Heart right ventricle (tissue), 16 donors: Measurements from ENCODE around the gene GNB1L. TPM values are rescaled to one million over a fixed set of nuclear protein-coding genes. Genes with fewer than 3 reads are reported as not detected.

Experiments
- ATAC-seq, 8 donors: fragments of 200-7000 bp; cut with Tn5 transposase; one replicate each; pipeline ENCODE4 v1.9.1; 2020; ENCODE audit warnings: mild to moderate bottlenecking in 8 of 8, moderate library complexity in 8 of 8, moderate number of reproducible peaks in 1 of 8
- DNase-seq, 2 donors: peaks; one replicate each; pipeline ENCODE4 v3.0.0-alpha.2; 2020
- H3K27ac ChIP-seq, 10 donors: fragments of 200-600 bp; sonication (generic) in 2 of 10; one replicate each; pipeline versions ENCODE4 v1.5.0 to v1.8.0; 2020 to 2022; ENCODE audit warnings: mild to moderate bottlenecking in 3 of 10
- H3K27me3 ChIP-seq, 7 donors: fragments of 200-600 bp; one replicate each; pipeline ENCODE4 v1.8.0; 2021 to 2022; ENCODE audit warnings: mild to moderate bottlenecking in 2 of 7
- H3K36me3 ChIP-seq, 9 donors: fragments of 200-600 bp; sonication (generic) in 1 of 9; one replicate each; pipeline versions ENCODE4 v1.5.0 to v1.8.0; 2020 to 2022; ENCODE audit warnings: mild to moderate bottlenecking in 2 of 9
- H3K4me1 ChIP-seq, 9 donors: fragments of 200-600 bp; sonication (generic) in 1 of 9; one replicate each; pipeline versions ENCODE4 v1.5.0 to v1.8.0; 2020 to 2022; ENCODE audit warnings: mild to moderate bottlenecking in 4 of 9
- H3K4me3 ChIP-seq, 10 donors: fragments of 200-600 bp; sonication (generic) in 2 of 10; one replicate each; pipeline versions ENCODE4 v1.5.0 to v1.8.0; 2020 to 2022; ENCODE audit warnings: mild to moderate bottlenecking in 7 of 10, moderate library complexity in 2 of 10
- H3K9me3 ChIP-seq, 11 donors: fragments of 200-600 bp in 10 of 11; sonication (generic) in 2 of 11; one replicate each; pipeline versions ENCODE4 v1.5.0 to v1.8.0; 2013 to 2022; ENCODE audit warnings: mild to moderate bottlenecking in 2 of 11, control low read depth in 1 of 11, moderate library complexity in 1 of 11
- CTCF ChIP-seq, 9 donors: fragments of 200-600 bp; sonication (generic) in 2 of 9; IDR thresholded peaks; one replicate each; pipeline versions ENCODE4 v1.5.0 to v1.8.0; 2021 to 2022; ENCODE audit warnings: antibody characterized with exemption in 9 of 9, mild to moderate bottlenecking in 5 of 9, moderate library complexity in 1 of 9
- WGBS, 2 donors: extraction: QIAGEN DNeasy Blood & Tissue Kit; methylation state at CpG; one replicate each; pipeline ENCODE4 v1.1.7; 2013; ENCODE audit warnings: inconsistent platforms in 1 of 2; 5-methylcytosine and 5-hydroxymethylcytosine counted together
- intact Hi-C, 10 donors: fragments of 100-400 bp; cut with DNase I; formaldehyde crosslinking; loops; one replicate each; pipeline versions ENCODE4 v1.11.1 to v1.14.2; 2022
- polyA plus RNA-seq, 2 donors: library from polyadenylated mRNA; stranded (reverse); fragments of 200-250 nt; gene quantifications; one replicate each; pipeline ENCODE4 v1.2.3, GENCODE V29; 2013
- total RNA-seq, 10 donors: library from RNA; stranded (reverse); fragmentation: NEBNext Ultra II Directional in 3 of 10; extraction: Animal tissue kit (Norgen Biotek cat#: 25700) in 3 of 10; gene quantifications; one replicate each; pipeline versions ENCODE4 v1.2.1 to v1.2.4, GENCODE V29; 2021 to 2023
- donor health status: Arrhythmogenic right ventricular cardiomyopathy.
- donor health status: ischemic (EF 13 %, LVEDD 7.1; RV severe dilation, severe dysfunction).
- donor health status: healthy with polysubstance abuse.
- donor health status: DM: no; HTN: yes; CAD: no.
- donor health status: DM: no; HTN: no; CAD: no.
- donor health status: ischemic (EF 25% LVEDD 6.9; RV normal size, moderate dysfunction).
- donor health status: ischemic (EF 25% LVEDD 5.7; RV mildly dilated, moderate dysfunction).
- donor health status: healthy.
- donor health status: DM: yes; HTN: yes; CAD: no.
- donor health status: Ischemic cardiomyopathy.
- donor health status: ischemic (EF 35%, LVEDD 5.7; RV mildly dilated, moderate dysfunction).
- donor health status: nonischemic (EF 11% LVEDD 7.7; RV severe dilation, severe dysfunction).
- donor health status: DM: yes; HTN: yes; CAD: no.
- donor health status: PGD.
- donor health status: ischemic (EF 29% LVEDD 5.4; RV normal size, mild dysfunction).
- donor health status: nonischemic (EF 23%, LVEDD 6.1; RV moderate dilation, normal function).

Gene GNB1L
- total and polyA plus RNA-seq, 12 donors: 0.76 to 9.3 (median 1.9) TPM

- H3K9me3 ChIP-seq: no peaks in the 10 kb centered on the region
- intact Hi-C loops: loop anchor here in 2 of 10 donors (5.0 to 10.0 kb wide), 2 partner anchors 47 to 49 kb away; no protein-coding TSS in a partner anchor
- H3K36me3 ChIP-seq: peaks cover 0 to 47% (median 16%) of the 10 kb centered on the region in 9 donors
- peak in 6 of 8 donors; percentile 25 to 65 (median 44) for ATAC-seq
- WGBS, 2 donors: 51 to 53% methylated on average over 32 of the region's 32 CpGs
- H3K27ac ChIP-seq: peak overlapping the region in 1 of 10 donors; percentile 77
- peaks cover 0 to 42% (median 13%) of the 10 kb centered on the region in 9 donors for H3K4me1 ChIP-seq
- no peaks in the 10 kb centered on the region for H3K27me3 ChIP-seq
- peak overlapping the region in 1 of 10 donors; percentile 8 for H3K4me3 ChIP-seq
- no peak for TF ChIP-seq CTCF (IDR thresholded peaks at IDR 0.05)
- DNase-seq: no peak
Observed at GRCh38 chr22:19891317-19892256, 36.9 kb upstream of the GNB1L start.

DNA sequence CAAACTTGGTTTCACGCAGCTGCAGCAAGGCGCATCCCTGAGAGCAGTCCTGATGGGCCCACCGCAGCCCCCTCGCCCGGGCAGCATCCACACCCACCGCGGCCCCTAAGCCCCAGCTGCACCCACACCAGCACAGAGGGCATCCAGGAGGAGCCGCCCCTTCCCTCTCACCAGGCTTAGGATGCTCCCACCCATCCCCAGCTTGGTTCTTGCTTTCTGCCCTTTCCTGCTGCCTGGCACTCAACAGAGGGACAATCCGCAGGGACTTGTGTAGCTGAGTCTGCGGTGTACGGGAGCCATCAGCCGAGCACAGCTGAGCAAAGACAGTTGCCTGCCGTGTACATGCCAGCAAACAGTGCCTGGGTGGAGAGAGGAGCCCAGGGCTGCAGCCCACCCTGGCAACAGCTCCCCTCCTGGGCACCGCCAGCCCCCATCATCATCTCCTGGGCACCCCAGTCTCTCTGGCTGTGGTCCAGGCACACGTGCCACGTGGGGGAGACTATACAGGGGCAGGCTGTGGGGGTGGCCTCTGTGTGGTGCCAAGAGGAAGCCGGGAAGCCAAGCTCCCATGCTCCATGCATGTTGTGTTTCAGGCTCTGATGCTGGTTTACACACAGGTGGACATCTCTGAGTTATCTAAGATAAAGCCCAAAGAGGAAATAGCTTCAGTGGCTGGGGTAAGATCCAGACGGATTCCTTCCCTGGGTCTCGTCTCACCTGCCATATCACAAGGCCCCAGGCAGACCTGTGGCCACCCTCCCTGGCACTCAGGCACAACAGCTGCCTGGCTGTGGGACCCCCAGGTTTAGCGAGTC, 36.0 kb upstream of the GNB1L start:
- intact Hi-C loops: loop anchor here in 2 of 10 donors (5.0 to 10.0 kb wide), 2 partner anchors 46 to 48 kb away; no protein-coding TSS in a partner anchor
- WGBS, 2 donors: 83 to 84% methylated on average over 20 of the region's 20 CpGs
- no peak for TF ChIP-seq CTCF (IDR thresholded peaks at IDR 0.05)
- no peaks in the 10 kb centered on the region for H3K27me3 ChIP-seq
- H3K4me3 ChIP-seq: no peak overlapping the region
- DNase-seq (no peak), ATAC-seq (no peak)
- H3K27ac ChIP-seq: peak overlapping the region in 1 of 10 donors; percentile 77
- peaks cover 0 to 50% (median 15%) of the 10 kb centered on the region in 9 donors for H3K4me1 ChIP-seq
- H3K36me3 ChIP-seq: peaks cover 0 to 47% (median 16%) of the 10 kb centered on the region in 9 donors
- no peaks in the 10 kb centered on the region for H3K9me3 ChIP-seq

DNA sequence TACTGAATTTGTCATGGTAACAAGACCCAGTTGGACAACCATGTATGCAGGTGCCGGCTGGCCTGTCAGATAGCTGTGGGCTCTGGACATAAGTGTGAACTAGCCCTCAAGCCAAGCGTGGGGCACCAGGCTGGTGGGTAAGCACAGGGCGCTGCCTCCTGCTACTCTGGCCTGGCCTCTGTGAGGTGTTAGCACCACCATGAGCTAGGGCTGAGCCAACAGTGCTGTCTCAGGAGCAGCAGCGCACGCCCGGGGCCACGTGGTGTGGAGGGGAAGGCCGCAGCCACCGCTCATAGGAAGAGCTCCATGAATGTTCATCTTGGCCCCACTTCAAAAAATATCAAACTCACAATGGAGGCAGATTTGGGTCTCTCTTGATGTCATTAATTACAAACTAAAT, 35.3 kb upstream of the GNB1L start:
- ATAC-seq (no peak), DNase-seq (no peak)
- H3K27ac ChIP-seq: no peak overlapping the region
- intact Hi-C loops: loop anchor here in 2 of 10 donors (5.0 to 10.0 kb wide), 2 partner anchors 45 to 48 kb away; no protein-coding TSS in a partner anchor
- no peaks in the 10 kb centered on the region for H3K9me3 ChIP-seq
- peaks cover 0 to 50% (median 15%) of the 10 kb centered on the region in 9 donors for H3K4me1 ChIP-seq
- TF ChIP-seq CTCF (IDR thresholded peaks at IDR 0.05): no peak
- WGBS, 2 donors: 85 to 87% methylated on average over 9 of the region's 9 CpGs
- H3K36me3 ChIP-seq: peaks cover 0 to 39% (median 12%) of the 10 kb centered on the region in 9 donors
- no peaks in the 10 kb centered on the region for H3K27me3 ChIP-seq
- H3K4me3 ChIP-seq: no peak overlapping the region
